HepG2 (cell line): ENCODE data around the gene FAT1. TPM values are rescaled to one million over a fixed set of nuclear protein-coding genes. Genes with fewer than 3 reads are reported as not detected.
A peak's percentile ranks its signal among the peaks of the same experiment; 100 is the strongest.

Experiments
- ATF1 ChIP-seq: IDR thresholded peaks from 2 replicates; pipeline ENCODE4 v1.6.1; 2016; ENCODE audit warnings: mild to moderate bottlenecking, control low read depth
- CCAR2 ChIP-seq: fragments of 200-400 bp; formaldehyde crosslinking; optimal IDR thresholded peaks from 2 replicates; pipeline ENCODE3; 2018; ENCODE audit warnings: low read depth, mild to moderate bottlenecking, low read length, moderate library complexity
- E2F1 ChIP-seq: sonication (generic); formaldehyde crosslinking; IDR thresholded peaks from 2 replicates; pipeline ENCODE4 v1.5.0; 2020; ENCODE audit warnings: missing genetic modification reagents
- FOXO4 ChIP-seq: sonication (generic); formaldehyde crosslinking; conservative IDR thresholded peaks from 2 replicates; pipeline ENCODE4 v1.8.1; 2023; ENCODE audit warnings: missing genetic modification reagents
- HNF4G ChIP-seq, 2 experiments: sonication (generic) in 1 of 2; formaldehyde crosslinking in 1 of 2; IDR thresholded peaks; 2 replicates each; pipeline versions ENCODE4 v1.4.0 to v1.6.1; 2011 to 2020; ENCODE audit warnings: borderline replicate concordance in 2 of 2, low read depth in 2 of 2, mild to moderate bottlenecking in 2 of 2, low read length in 1 of 2, missing genetic modification reagents in 1 of 2, moderate library complexity in 1 of 2
- PAWR ChIP-seq: sonication (generic); formaldehyde crosslinking; IDR thresholded peaks from 2 replicates; pipeline ENCODE4 v1.4.0; 2020; ENCODE audit warnings: missing genetic modification reagents, mild to moderate bottlenecking, borderline replicate concordance
- PPARG ChIP-seq: conservative IDR thresholded peaks from 2 replicates; pipeline ENCODE4 v1.6.1; 2016; ENCODE audit warnings: missing biosample characterization, missing genetic modification reagents
- THAP9 ChIP-seq: sonication (generic); formaldehyde crosslinking; IDR thresholded peaks from 2 replicates; pipeline ENCODE4; 2020; ENCODE audit warnings: missing genetic modification reagents, mild to moderate bottlenecking, borderline replicate concordance
- YY1 ChIP-seq: IDR thresholded peaks from 2 replicates; pipeline ENCODE4 v1.6.1; 2011; ENCODE audit warnings: low read length, low read depth, moderate library complexity, mild to moderate bottlenecking; ENCODE audit not compliant: insufficient read depth, insufficient replicate concordance
- ZBTB2 ChIP-seq: sonication (generic); formaldehyde crosslinking; IDR thresholded peaks from 2 replicates; pipeline ENCODE4 v1.8.0; 2022; ENCODE audit warnings: low read depth, missing genetic modification reagents
- ZKSCAN8 ChIP-seq: IDR thresholded peaks from 2 replicates; pipeline ENCODE4 v1.6.1; 2016; ENCODE audit warnings: borderline replicate concordance, missing genetic modification reagents, missing compliant biosample characterization
- ZNF281 ChIP-seq: sonication (generic); formaldehyde crosslinking; IDR thresholded peaks from 2 replicates; pipeline ENCODE4 v1.4.0; 2020; ENCODE audit warnings: missing genetic modification reagents, borderline replicate concordance
- ZNF720 ChIP-seq: sonication (generic); formaldehyde crosslinking; IDR thresholded peaks from 2 replicates; pipeline ENCODE4 v1.4.0; 2020; ENCODE audit warnings: missing genetic modification reagents
- ZNF775 ChIP-seq: sonication (generic); formaldehyde crosslinking; IDR thresholded peaks from 2 replicates; pipeline ENCODE4 v1.4.0; 2020; ENCODE audit warnings: missing genetic modification reagents, mild to moderate bottlenecking, moderate library complexity, borderline replicate concordance
- ZUFSP ChIP-seq: sonication (generic); formaldehyde crosslinking; IDR thresholded peaks from 2 replicates; pipeline ENCODE4 v1.9.0; 2021; ENCODE audit warnings: missing genetic modification reagents, mild to moderate bottlenecking, borderline replicate concordance
- polyA plus RNA-seq, 8 experiments: library from polyadenylated mRNA; depleted of rRNA in 3 of 8; stranded (reverse) in 7 of 8; unstranded in 1 of 8; fragments of >200 nt; fragmentation: Illumina TruSeq in 4 of 8; extraction: Trizol in 4 of 8; gene quantifications; 2 replicates each; pipeline versions ENCODE4 v1.2.1 to v1.2.3, GENCODE V29; 2011 to 2016; ENCODE audit warnings: low read depth in 4 of 8, missing spikeins in 1 of 8, mixed read lengths in 1 of 8; ENCODE audit not compliant: insufficient read depth in 1 of 8
- total RNA-seq, 5 experiments: library from RNA; depleted of rRNA; stranded (reverse); fragments of >200 nt; fragmentation: Illumina TruSeq; extraction: Trizol; gene quantifications; 2 replicates each; pipeline ENCODE4 v1.2.3, GENCODE V29; 2016; ENCODE audit warnings: low read depth in 1 of 5

FAT1 gene
- total and polyA plus RNA-seq, 2 of the 13 experiments (the other 11 are each of a cell fraction or from before 2014, with no cell fraction given) = 185 to 216 TPM

GRCh38 chr4:186728631-186729271 lies 5.1 kb upstream of the FAT1 start (continued):
- TF ChIP-seq E2F1 (CRISPR knock-in tag) = no peak
- peak; percentile 63; the same call in 1 of the 2 replicates for TF ChIP-seq ATF1
- TF ChIP-seq ZKSCAN8 = peak; percentile 61; the same call in 1 of the 2 replicates
- TF ChIP-seq HNF4G (IDR thresholded peaks at IDR 0.05; ENCODE audit: borderline replicate concordance, low read depth, low read length) = peak; percentile 33; the same call in 1 of the 2 replicates
- peak; percentile 44; the same call in 1 of the 2 replicates for TF ChIP-seq HNF4G (CRISPR knock-in tag; IDR thresholded peaks at IDR 0.05; ENCODE audit: borderline replicate concordance, low read depth)
- no peak for TF ChIP-seq ZUFSP (CRISPR knock-in tag)
- TF ChIP-seq CCAR2 = no peak
- TF ChIP-seq YY1 = no peak
- no peak for TF ChIP-seq ZBTB2
- no peak for TF ChIP-seq ZNF775 (CRISPR knock-in tag)
- TF ChIP-seq ZNF720 (CRISPR knock-in tag) = no peak
- TF ChIP-seq PPARG (CRISPR knock-in tag) = 0 out of 2 replicates have a peak, but pooled peaks have one; percentile 34
- TF ChIP-seq FOXO4 (CRISPR knock-in tag) = no peak
- peak; percentile 28; the same call in 1 of the 2 replicates for TF ChIP-seq ZNF281 (CRISPR knock-in tag)
- TF ChIP-seq PAWR (CRISPR knock-in tag) = no peak
- TF ChIP-seq THAP9 (CRISPR knock-in tag) = no peak
